Neural cell (in vitro differentiated cells): ENCODE measurements around the gene DNAH8. TPM values are rescaled to one million over a fixed set of nuclear protein-coding genes. Genes with fewer than 3 reads are reported as not detected.

Experiments
- H2AFZ ChIP-seq: fragments of 200-600, 300-800 bp; sonication (generic), shearing (Covaris generic); 2 replicates; pipeline ENCODE4 v1.6.0; 2014; ENCODE audit warnings: low read depth, mild to moderate bottlenecking, antibody characterized with exemption, low read length, moderate library complexity
- H3F3A ChIP-seq: fragments of 200-600 bp; shearing (Covaris generic); 2 replicates; pipeline ENCODE4 v1.6.1; 2016; ENCODE audit warnings: mild to moderate bottlenecking, moderate library complexity, mixed read lengths, antibody characterized with exemption, low read length; ENCODE audit not compliant: insufficient read depth, poor library complexity, severe bottlenecking
- H3K27ac ChIP-seq: fragments of 200-600, 300-800 bp; sonication (generic), shearing (Covaris generic); 2 replicates; pipeline ENCODE4 v1.5.1; 2014; ENCODE audit warnings: mild to moderate bottlenecking, low read length, moderate library complexity
- H3K27me3 ChIP-seq: fragments of 300-800, 200-600 bp; sonication (generic), shearing (Covaris generic); 2 replicates; pipeline ENCODE4 v1.6.0; 2014; ENCODE audit warnings: mild to moderate bottlenecking, low read depth, low read length, moderate library complexity; ENCODE audit not compliant: insufficient read depth
- H3K36me3 ChIP-seq: fragments of 300-800, 200-600 bp; sonication (generic), shearing (Covaris generic); 2 replicates; pipeline ENCODE4 v1.5.1; 2014; ENCODE audit warnings: mild to moderate bottlenecking, antibody characterized with exemption, low read length, moderate library complexity; ENCODE audit not compliant: insufficient read depth
- H3K4me2 ChIP-seq: fragments of 300-800, 200-600 bp; sonication (generic), shearing (Covaris generic); 2 replicates; pipeline ENCODE4 v1.6.0; 2014; ENCODE audit warnings: mild to moderate bottlenecking, low read length
- H3K4me3 ChIP-seq: fragments of 300-800, 200-600 bp; sonication (generic), shearing (Covaris generic); 2 replicates; pipeline ENCODE4 v1.5.1; 2014; ENCODE audit warnings: mild to moderate bottlenecking, low read length, moderate library complexity
- H3K79me2 ChIP-seq: fragments of 200-600 bp; shearing (Covaris generic); replicated peaks from 2 replicates; pipeline ENCODE4 v1.6.0; 2014; ENCODE audit warnings: mild to moderate bottlenecking, low read length, moderate library complexity; ENCODE audit not compliant: insufficient read depth
- H3K9ac ChIP-seq: fragments of 300-800, 200-600 bp; sonication (generic), shearing (Covaris generic); 2 replicates; pipeline ENCODE4 v1.6.1; 2016; ENCODE audit warnings: mild to moderate bottlenecking, low read length, mixed read lengths
- H3K9me2 ChIP-seq: fragments of 200-600 bp; shearing (Covaris generic); 2 replicates; pipeline ENCODE4 v1.6.1; 2016; ENCODE audit warnings: mild to moderate bottlenecking, low read length, mixed read lengths; ENCODE audit not compliant: insufficient read depth
- H3K9me3 ChIP-seq: fragments of 200-600, 300-800 bp; sonication (generic), shearing (Covaris generic); 2 replicates; pipeline ENCODE4 v1.6.1; 2016; ENCODE audit warnings: mild to moderate bottlenecking, mixed run types, low read length, moderate library complexity, mixed read lengths
- H4K20me1 ChIP-seq: fragments of 200-600 bp; shearing (Covaris generic); 2 replicates; pipeline ENCODE4 v1.6.1; 2016; ENCODE audit warnings: mild to moderate bottlenecking, mixed run types; ENCODE audit not compliant: insufficient read depth
- EP300 ChIP-seq: fragments of 450-650 bp; conservative IDR thresholded peaks from 2 replicates; pipeline ENCODE4 v1.6.1; 2014; ENCODE audit warnings: antibody characterized with exemption, mild to moderate bottlenecking, moderate library complexity; ENCODE audit not compliant: poor library complexity, severe bottlenecking
- EZH2 ChIP-seq: fragments of 200-600, 300-800 bp; shearing (Covaris generic), sonication (generic); IDR thresholded peaks from 2 replicates; pipeline ENCODE4 v1.6.1; 2014; ENCODE audit warnings: antibody characterized with exemption, low read length, borderline replicate concordance, mild to moderate bottlenecking; ENCODE audit not compliant: insufficient read depth, poor library complexity, severe bottlenecking
- MXI1 ChIP-seq: fragments of 450-650 bp; conservative IDR thresholded peaks from 2 replicates; pipeline ENCODE4 v1.6.1; 2014; ENCODE audit warnings: antibody characterized with exemption, mild to moderate bottlenecking; ENCODE audit not compliant: poor library complexity, severe bottlenecking
- POLR2AphosphoS5 ChIP-seq: IDR thresholded peaks from 2 replicates; pipeline ENCODE4 v1.6.1; 2012
- RAD21 ChIP-seq: fragments of 450-650 bp; conservative IDR thresholded peaks from 2 replicates; pipeline ENCODE4 v1.6.1; 2014; ENCODE audit warnings: antibody characterized with exemption, mild to moderate bottlenecking, moderate library complexity
- REST ChIP-seq: IDR thresholded peaks from 2 replicates; pipeline ENCODE4 v1.6.1; 2012; ENCODE audit warnings: borderline replicate concordance
- SMC3 ChIP-seq: fragments of 450-650 bp; conservative IDR thresholded peaks from 2 replicates; pipeline ENCODE4 v1.6.1; 2014; ENCODE audit warnings: antibody characterized with exemption, mild to moderate bottlenecking, moderate library complexity; ENCODE audit not compliant: poor library complexity
- TAF1 ChIP-seq: IDR thresholded peaks from 2 replicates; pipeline ENCODE4 v1.6.1; 2012; ENCODE audit warnings: low read depth
- polyA plus RNA-seq: library from polyadenylated mRNA; depleted of rRNA; stranded (reverse); fragments of >200 nt; gene quantifications from 2 replicates; pipeline ENCODE4 v1.2.3, GENCODE V29; 2014
- TF ChIP-seq, protein P1 (sequence below): fragments of 450-650 bp; IDR thresholded peaks from 2 replicates; pipeline ENCODE4 v1.5.1; 2014; ENCODE audit warnings: antibody characterized with exemption, mild to moderate bottlenecking, moderate library complexity; ENCODE audit not compliant: poor library complexity, severe bottlenecking

The DNAH8 gene
- polyA plus RNA-seq, 1 donor from 2014 or later = 0.07 TPM

DNA sequence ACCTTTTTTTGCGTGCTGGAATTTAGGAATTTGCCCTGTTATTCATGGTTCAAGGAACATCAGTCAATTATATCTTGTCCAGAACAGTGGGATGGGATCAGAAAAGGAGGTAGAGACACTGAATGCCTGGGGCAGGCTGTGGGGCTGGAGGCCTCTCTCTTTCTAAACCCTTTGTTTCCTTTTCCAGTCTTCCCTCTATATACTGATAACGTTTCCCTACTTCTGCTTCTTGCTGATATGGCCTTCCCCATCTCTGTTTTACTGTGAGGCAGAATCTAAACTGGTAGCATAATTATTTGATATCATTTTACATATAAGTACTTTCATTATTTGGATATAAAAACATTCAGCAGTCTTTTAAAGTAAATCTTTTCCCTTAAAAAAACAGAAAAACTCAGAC is 67.5 kb downstream of the DNAH8 start:
- TF ChIP-seq, protein P1, sequence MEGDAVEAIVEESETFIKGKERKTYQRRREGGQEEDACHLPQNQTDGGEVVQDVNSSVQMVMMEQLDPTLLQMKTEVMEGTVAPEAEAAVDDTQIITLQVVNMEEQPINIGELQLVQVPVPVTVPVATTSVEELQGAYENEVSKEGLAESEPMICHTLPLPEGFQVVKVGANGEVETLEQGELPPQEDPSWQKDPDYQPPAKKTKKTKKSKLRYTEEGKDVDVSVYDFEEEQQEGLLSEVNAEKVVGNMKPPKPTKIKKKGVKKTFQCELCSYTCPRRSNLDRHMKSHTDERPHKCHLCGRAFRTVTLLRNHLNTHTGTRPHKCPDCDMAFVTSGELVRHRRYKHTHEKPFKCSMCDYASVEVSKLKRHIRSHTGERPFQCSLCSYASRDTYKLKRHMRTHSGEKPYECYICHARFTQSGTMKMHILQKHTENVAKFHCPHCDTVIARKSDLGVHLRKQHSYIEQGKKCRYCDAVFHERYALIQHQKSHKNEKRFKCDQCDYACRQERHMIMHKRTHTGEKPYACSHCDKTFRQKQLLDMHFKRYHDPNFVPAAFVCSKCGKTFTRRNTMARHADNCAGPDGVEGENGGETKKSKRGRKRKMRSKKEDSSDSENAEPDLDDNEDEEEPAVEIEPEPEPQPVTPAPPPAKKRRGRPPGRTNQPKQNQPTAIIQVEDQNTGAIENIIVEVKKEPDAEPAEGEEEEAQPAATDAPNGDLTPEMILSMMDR = no peak
- TF ChIP-seq EP300 (no peak), REST (no peak), RAD21 (no peak), MXI1 (no peak), EZH2 (no peak), TAF1 (no peak), POLR2AphosphoS5 (no peak), SMC3 (no peak)
- H4K20me1 ChIP-seq = no peaks in the 10 kb centered on the region
- no peaks in the 10 kb centered on the region for H3K79me2 ChIP-seq
- no peak overlapping the region for H3K27ac ChIP-seq
- H3K4me2 ChIP-seq = no peak overlapping the region
- no peaks in the 10 kb centered on the region for H3K27me3 ChIP-seq
- no peaks in the 10 kb centered on the region for H3K9me2 ChIP-seq
- H3K4me3 ChIP-seq = no peak overlapping the region
- H3F3A ChIP-seq = no peaks in the 10 kb centered on the region
- no peak overlapping the region for H3K9ac ChIP-seq
- H3K9me3 ChIP-seq = no peaks in the 10 kb centered on the region
- no peaks in the 10 kb centered on the region for H3K36me3 ChIP-seq
- H2AFZ ChIP-seq = no peak overlapping the region

DNA sequence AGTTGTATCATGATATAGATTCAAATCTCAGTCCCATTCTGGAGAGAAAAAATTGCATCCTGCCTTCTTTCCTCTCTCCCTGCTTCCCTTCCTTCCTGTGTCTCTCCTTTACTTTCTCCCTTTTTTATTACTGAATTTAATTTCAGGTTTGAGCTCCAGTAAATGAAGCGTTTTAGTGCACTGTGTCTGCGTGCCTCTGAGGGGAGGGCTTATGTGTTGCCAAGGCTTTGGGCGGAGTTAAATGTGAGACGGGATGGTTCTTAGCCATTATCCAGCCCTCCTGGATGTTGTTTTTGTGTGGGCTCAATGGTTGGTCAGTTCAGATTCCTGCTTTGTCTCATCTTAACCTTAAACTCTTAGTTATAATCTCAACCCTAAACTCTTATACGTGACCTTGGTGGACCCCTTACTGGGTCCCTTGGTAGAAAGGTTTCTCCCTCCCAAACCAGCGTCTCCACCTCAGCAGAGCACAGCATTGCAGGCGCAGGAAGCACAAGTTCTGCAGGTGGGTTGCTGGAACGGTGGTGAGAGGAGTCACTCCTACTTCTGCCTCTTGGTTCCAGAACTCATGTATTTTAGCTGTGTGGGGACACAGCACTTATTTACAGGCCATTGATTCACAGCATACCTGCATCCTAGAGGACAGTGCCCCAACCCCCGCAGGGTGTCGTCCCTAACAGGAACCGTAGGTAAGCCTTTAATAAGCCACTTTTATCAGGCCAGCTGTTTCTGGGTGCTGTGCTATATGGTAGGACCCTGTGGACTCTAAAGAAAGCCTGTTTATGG is 68.5 kb downstream of the DNAH8 start:
- Histone ChIP-seq H3F3A (no peaks in the 10 kb centered on the region), H2AFZ (peak overlapping the region; percentile 9), H3K27me3 (no peaks in the 10 kb centered on the region), H3K9me3 (no peaks in the 10 kb centered on the region), H3K9ac (peak overlapping the region; percentile 36), H3K36me3 (no peaks in the 10 kb centered on the region), H3K9me2 (no peaks in the 10 kb centered on the region), H3K4me2 (no peak overlapping the region), H3K27ac (peak overlapping the region; percentile 67), H3K79me2 (no peaks in the 10 kb centered on the region), H3K4me3 (no peak overlapping the region), H4K20me1 (no peaks in the 10 kb centered on the region)
- TF ChIP-seq MXI1 = no peak
- no peak for TF ChIP-seq REST
- TF ChIP-seq SMC3 = no peak
- no peak for TF ChIP-seq EP300
- TF ChIP-seq EZH2 = no peak
- TF ChIP-seq TAF1 = no peak
- no peak for TF ChIP-seq RAD21
- no peak for TF ChIP-seq POLR2AphosphoS5
